DMS153 (cell line): ENCODE measurements around the gene APPL2.

ENCODE experiments used
- DNase-seq: peaks from one replicate; lab custom pipeline; 2025; lab: John Stamatoyannopoulos, UW

Gene APPL2

GRCh38 chr12:105222726-105223351 lies 13.1 kb downstream of the APPL2 start:
- DNase-seq, result no peak

DNA sequence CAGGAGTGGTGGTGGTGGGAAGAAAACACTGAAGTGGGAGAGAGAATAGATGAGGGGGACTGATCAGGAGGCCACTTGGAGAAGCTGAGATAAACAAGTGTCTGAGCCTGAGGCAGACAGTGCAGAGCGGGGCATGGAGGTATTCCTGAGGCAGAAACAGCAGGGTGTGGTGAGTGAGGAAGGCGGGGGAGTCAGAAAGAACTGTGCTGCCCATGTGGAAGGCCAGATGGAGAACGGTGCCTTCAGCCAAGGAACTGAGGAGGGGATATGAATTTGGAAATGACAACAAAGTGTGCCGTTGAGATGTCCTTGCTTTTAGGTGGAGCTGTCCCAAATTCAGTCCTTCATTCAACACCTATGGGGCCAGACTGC lies 13.7 kb downstream of the APPL2 start:
- no peak for DNase-seq

- DNase-seq, result peak; percentile 79
These were observed 14.2 kb downstream of the APPL2 start for GRCh38 chr12:105221583-105222283.

- no peak for DNase-seq
These were observed 15.1 kb downstream of the APPL2 start for GRCh38 chr12:105220929-105221290.

DNA sequence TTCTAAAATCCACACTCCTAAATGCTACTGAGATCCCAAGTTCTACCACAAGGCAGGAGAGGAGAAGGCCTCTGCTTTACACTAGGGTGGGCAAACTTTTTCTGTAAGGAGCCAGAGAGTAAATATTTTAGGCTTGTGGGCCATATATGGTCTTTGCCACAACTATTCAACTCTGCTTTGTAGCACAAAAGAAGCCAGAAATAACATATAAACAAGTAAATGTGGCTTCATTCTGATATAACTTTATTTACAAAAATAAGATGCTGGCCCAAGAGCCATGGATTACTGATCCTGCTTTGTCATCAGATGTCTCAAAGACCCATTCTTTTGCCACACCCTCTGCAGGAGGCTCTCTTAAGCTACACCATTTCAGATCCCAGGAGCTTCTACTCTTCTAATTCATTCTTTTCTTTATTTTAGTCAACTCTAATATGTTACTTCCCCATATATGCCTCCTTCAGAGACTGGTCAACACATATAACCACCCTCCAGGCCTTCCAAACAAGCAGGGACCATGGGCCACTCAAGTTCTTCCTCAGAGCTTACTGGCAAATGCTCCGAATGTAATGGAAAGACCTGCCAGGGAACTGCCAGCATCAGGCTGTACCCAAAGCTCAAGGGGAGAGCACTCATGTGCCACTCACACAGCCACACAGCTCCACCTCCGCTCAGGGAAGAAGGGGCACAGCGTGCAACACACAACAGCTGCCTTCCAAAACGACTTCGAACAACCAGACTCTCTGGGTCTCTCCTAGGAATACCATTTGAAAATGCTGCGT lies 15.6 kb downstream of the APPL2 start:
- no peak for DNase-seq

GRCh38 chr12:105219261-105220028 lies 16.5 kb downstream of the APPL2 start:
- DNase-seq, result no peak

DNA sequence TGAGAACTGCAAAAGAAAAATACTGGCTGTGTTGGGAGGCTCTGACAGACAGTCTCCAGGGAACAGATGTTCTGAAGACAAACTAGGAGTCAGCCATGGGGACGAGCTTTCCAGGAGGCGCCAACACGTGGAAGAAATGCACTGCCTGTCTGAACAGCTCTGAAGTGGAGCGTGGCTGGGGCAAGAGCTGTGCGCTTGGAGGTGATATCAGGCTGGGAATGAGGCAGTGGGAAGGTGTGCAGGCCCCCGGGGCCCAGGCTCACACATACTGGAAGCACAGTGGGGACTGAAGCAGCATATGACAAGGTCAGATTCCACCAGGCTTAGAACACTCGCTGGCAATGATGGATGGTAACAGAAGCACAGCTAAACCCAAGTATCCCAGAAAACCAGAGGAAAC lies 17.5 kb downstream of the APPL2 start:
- no peak for DNase-seq

GRCh38 chr12:105214670-105215375 lies 21.2 kb downstream of the APPL2 start:
- DNase-seq, result peak; percentile 64

DNA sequence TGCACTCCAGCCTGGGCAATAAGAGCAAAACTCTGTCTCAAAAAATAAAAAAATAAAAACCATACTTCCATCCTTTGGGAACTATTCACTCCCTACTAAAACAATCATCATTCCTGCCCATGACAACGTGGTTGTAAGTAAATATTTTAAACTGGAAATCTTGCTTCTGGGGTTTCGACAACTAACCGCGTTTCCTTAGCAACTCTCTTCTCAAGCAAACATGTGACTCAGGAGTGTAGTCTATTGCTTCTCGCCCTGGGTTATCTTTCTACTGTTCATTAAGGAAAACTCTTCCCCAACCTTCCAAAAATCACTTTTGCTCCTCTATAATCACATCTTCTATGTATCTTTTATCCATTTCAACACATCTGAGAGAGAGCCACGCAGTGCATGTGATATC lies 21.8 kb downstream of the APPL2 start:
- no peak for DNase-seq

DNA sequence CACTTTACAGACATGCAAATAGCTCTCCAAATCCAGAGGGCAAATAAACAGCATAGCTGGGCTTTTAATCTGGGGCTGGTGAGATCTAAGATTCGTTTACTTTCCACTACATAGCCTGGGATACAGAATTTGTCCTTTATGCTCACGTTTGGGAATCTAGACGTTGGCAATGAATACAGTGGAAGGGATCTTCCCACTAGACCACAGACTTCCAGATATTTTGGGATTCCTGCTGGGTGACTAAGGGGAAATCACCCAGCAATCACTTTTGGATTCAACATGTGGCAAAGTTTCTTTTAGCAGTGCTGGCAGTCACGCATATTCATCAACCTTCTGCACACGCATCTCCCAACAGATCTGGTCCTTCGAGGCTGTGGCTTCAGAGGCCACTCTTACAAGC lies 23.5 kb downstream of the APPL2 start:
- no peak for DNase-seq

- no peak for DNase-seq
These were observed 26.9 kb downstream of the APPL2 start for GRCh38 chr12:105209091-105209490.

GRCh38 chr12:105206686-105207374 lies 29.1 kb downstream of the APPL2 start:
- DNase-seq, result no peak

DNA sequence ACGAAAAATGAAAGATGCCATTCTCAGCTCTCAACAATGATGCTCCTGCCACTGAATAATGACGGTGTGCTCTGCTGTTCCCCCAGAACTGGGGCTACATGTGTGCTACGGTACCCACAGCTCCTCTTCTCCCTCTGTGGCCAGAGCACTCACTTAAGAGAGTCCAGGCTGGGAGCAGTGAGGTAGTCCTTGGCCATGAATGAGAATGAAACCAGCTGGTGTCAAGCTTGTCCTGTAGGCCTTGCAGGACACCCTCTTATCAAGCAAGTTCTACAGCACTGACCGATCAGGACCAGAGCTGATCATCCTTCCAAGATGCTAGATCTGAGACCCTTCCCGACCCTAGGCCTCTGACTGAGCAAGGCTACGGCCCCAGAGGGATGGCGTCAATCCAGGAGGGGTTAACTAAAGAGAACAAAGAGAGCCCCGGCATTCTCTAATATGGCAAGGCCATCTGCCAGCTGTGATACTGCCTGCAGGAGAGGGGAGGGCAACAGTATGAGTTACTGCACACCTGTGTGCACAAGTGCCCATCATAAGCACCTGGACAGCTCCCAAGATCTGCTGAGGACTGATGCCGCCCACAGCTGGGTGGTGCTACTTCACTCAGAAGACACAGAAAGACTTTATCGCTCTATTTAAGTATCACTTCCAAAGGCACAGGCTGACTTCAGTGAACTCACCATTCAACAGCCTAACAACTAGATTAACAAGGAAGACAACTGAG lies 30.5 kb downstream of the APPL2 start:
- DNase-seq, result no peak

DNA sequence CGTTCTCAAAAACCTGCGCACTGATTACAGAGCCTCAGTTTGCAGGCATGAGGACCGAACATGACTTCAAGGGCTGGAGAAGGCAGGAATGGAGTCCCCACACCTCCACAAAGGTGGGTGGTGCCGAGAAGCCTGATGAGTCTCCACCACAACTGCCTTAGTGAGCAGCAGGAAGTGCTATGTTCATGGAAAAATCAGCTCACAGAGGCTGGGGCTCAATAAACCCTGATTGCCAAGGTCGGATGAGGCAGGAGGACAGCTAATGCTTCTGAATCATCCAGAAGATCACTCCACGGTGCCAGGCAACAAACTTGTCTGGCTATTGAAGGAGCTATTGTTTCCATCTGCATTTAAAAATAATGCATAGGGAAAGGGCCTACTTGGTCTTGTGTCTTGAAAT lies 31.1 kb downstream of the APPL2 start:
- no peak for DNase-seq

DNA sequence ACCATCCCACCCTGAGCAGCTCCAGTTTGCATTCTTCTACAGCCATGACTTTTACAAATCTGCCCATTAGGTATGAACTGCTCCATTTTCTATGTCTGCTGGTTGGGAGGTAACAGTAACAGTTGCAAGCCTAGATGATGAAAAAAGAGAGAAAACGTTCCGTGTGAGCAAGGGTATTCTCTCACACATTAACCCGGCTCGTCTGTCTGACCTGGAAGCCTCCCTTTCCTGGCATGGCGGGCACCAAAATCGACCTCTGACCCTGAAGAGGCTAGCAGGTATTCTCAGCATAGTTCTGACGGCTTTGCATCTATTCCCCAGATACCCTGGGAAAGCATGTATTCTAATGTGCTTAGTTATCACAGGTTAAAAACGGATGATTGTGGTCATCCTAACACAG lies 31.8 kb downstream of the APPL2 start:
- no peak for DNase-seq

- DNase-seq, result no peak
These were observed 33.8 kb downstream of the APPL2 start for GRCh38 chr12:105202202-105202601.

- DNase-seq, result no peak
These were observed 34.7 kb downstream of the APPL2 start for GRCh38 chr12:105201299-105201698.

GRCh38 chr12:105200385-105200784 lies 35.6 kb downstream of the APPL2 start:
- no peak for DNase-seq

GRCh38 chr12:105198961-105199360 lies 37.0 kb downstream of the APPL2 start:
- DNase-seq, result no peak

DNA sequence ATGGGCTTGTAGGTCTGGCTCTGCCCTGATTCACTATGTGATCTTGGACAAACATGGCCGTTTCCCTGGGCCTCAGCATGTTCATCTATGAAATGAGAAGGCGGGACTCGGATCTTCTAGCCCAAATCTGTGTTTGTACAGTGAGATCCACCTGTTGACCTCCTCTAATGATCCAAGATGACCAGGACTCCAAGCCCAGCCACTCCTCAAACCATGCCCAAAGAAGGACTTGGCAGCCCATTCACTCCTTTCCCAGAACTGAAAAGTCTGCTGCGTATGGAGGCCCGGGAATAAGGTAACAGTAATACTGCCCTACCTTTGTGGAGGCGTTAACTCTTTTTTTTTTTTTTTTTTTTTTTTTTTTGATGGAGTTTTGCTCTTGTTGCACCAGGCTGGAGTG lies 39.9 kb downstream of the APPL2 start:
- DNase-seq, result no peak

- DNase-seq, result no peak
These were observed 41.0 kb downstream of the APPL2 start for GRCh38 chr12:105194947-105195346.
